Measurements from ENCODE around the gene SCN2B. TPM values are rescaled to one million over a fixed set of nuclear protein-coding genes. Genes with fewer than 3 reads are reported as not detected.

The SCN2B gene
- total and polyA plus RNA-seq, 5 donors from 2014 or later: not detected

- no peaks in the 10 kb centered on the region for H3K9me3 Mint-ChIP-seq
- Histone ChIP-seq H3K27ac (ENCODE audit: insufficient read depth, low read length, poor library complexity, severe bottlenecking) (no peak overlapping the region), H3K36me3 (ENCODE audit: control insufficient read depth, insufficient read depth, low read length) (no peaks in the 10 kb centered on the region), H3K4me1 (ENCODE audit: control insufficient read depth, insufficient read depth, low read length, poor library complexity, severe bottlenecking) (peaks cover 5% of the 10 kb centered on the region), H3K4me3 (ENCODE audit: low read depth, low read length) (no peak overlapping the region), H3K9me3 (ENCODE audit: control insufficient read depth in 2 of 2, low read length in 2 of 2) (no peaks in the 10 kb centered on the region), H3K27me3 (ENCODE audit: control insufficient read depth, insufficient read depth, low read length) (no peaks in the 10 kb centered on the region)
- ATAC-seq (ENCODE audit: low read depth in 2 of 2) (no peak), DNase-seq (no peak)
- no peaks in the 10 kb centered on the region for H3K36me3 Mint-ChIP-seq
- H3K4me1 Mint-ChIP-seq: peaks cover 0 to 6% (median 0%) of the 10 kb centered on the region in 4 donors
- H3K4me3 Mint-ChIP-seq: no peak overlapping the region
- peaks cover 21% of the 10 kb centered on the region for H3K27me3 Mint-ChIP-seq
- no peak overlapping the region for H3K27ac Mint-ChIP-seq
Observed at GRCh38 chr11:118170882-118171268, 5.6 kb downstream of the SCN2B start.

GRCh38 chr11:118170231-118170630, 6.2 kb downstream of the SCN2B start:
- Histone ChIP-seq H3K27me3 (ENCODE audit: control insufficient read depth, insufficient read depth, low read length) (no peaks in the 10 kb centered on the region), H3K36me3 (ENCODE audit: control insufficient read depth, insufficient read depth, low read length) (no peaks in the 10 kb centered on the region), H3K4me3 (ENCODE audit: low read depth, low read length) (no peak overlapping the region), H3K27ac (ENCODE audit: insufficient read depth, low read length, poor library complexity, severe bottlenecking) (no peak overlapping the region), H3K9me3 (ENCODE audit: control insufficient read depth in 2 of 2, low read length in 2 of 2) (no peaks in the 10 kb centered on the region), H3K4me1 (ENCODE audit: control insufficient read depth, insufficient read depth, low read length, poor library complexity, severe bottlenecking) (peaks cover 5% of the 10 kb centered on the region)
- peak overlapping the region in 1 of 3 donors; percentile 91 for H3K27ac Mint-ChIP-seq
- no peaks in the 10 kb centered on the region for H3K9me3 Mint-ChIP-seq
- H3K36me3 Mint-ChIP-seq: no peaks in the 10 kb centered on the region
- no peak for DNase-seq
- no peak overlapping the region for H3K4me3 Mint-ChIP-seq
- ATAC-seq (ENCODE audit: low read depth in 2 of 2): no peak
- peaks cover 0 to 6% (median 0%) of the 10 kb centered on the region in 4 donors for H3K4me1 Mint-ChIP-seq
- peaks cover 20% of the 10 kb centered on the region for H3K27me3 Mint-ChIP-seq

- Mint-ChIP-seq H3K9me3 (no peaks in the 10 kb centered on the region), H3K4me3 (no peak overlapping the region), H3K4me1 (peaks cover 0 to 6% (median 0%) of the 10 kb centered on the region in 4 donors), H3K27me3 (peaks cover 15% of the 10 kb centered on the region), H3K36me3 (no peaks in the 10 kb centered on the region), H3K27ac (no peak overlapping the region)
- Histone ChIP-seq H3K27ac (ENCODE audit: insufficient read depth, low read length, poor library complexity, severe bottlenecking) (no peak overlapping the region), H3K27me3 (ENCODE audit: control insufficient read depth, insufficient read depth, low read length) (peaks cover under 1% of the 10 kb centered on the region), H3K36me3 (ENCODE audit: control insufficient read depth, insufficient read depth, low read length) (no peaks in the 10 kb centered on the region), H3K9me3 (ENCODE audit: control insufficient read depth in 2 of 2, low read length in 2 of 2) (no peaks in the 10 kb centered on the region), H3K4me3 (ENCODE audit: low read depth, low read length) (no peak overlapping the region), H3K4me1 (ENCODE audit: control insufficient read depth, insufficient read depth, low read length, poor library complexity, severe bottlenecking) (peaks cover 5% of the 10 kb centered on the region)
- ATAC-seq (ENCODE audit: low read depth in 2 of 2): no peak
- DNase-seq: no peak
Observed at GRCh38 chr11:118169300-118170140, 6.9 kb downstream of the SCN2B start.

- Mint-ChIP-seq H3K4me3 (no peak overlapping the region), H3K36me3 (no peaks in the 10 kb centered on the region), H3K27me3 (peaks cover 14% of the 10 kb centered on the region), H3K4me1 (peaks cover 0 to 6% (median 0%) of the 10 kb centered on the region in 4 donors), H3K9me3 (no peaks in the 10 kb centered on the region), H3K27ac (no peak overlapping the region)
- DNase-seq (no peak), ATAC-seq (ENCODE audit: low read depth in 2 of 2) (no peak)
- H3K4me1 ChIP-seq (ENCODE audit: control insufficient read depth, insufficient read depth, low read length, poor library complexity, severe bottlenecking): peaks cover 5% of the 10 kb centered on the region
- peaks cover 3% of the 10 kb centered on the region for H3K27me3 ChIP-seq (ENCODE audit: control insufficient read depth, insufficient read depth, low read length)
- no peaks in the 10 kb centered on the region for H3K36me3 ChIP-seq (ENCODE audit: control insufficient read depth, insufficient read depth, low read length)
- H3K9me3 ChIP-seq (ENCODE audit: control insufficient read depth in 2 of 2, low read length in 2 of 2): no peaks in the 10 kb centered on the region
- H3K27ac ChIP-seq (ENCODE audit: insufficient read depth, low read length, poor library complexity, severe bottlenecking): no peak overlapping the region
- no peak overlapping the region for H3K4me3 ChIP-seq (ENCODE audit: low read depth, low read length)
Observed at GRCh38 chr11:118168751-118169150, 7.7 kb downstream of the SCN2B start.

GRCh38 chr11:118168316-118168715, 8.1 kb downstream of the SCN2B start:
- H3K27me3 ChIP-seq (ENCODE audit: control insufficient read depth, insufficient read depth, low read length): peaks cover 4% of the 10 kb centered on the region
- peaks cover 5% of the 10 kb centered on the region for H3K4me1 ChIP-seq (ENCODE audit: control insufficient read depth, insufficient read depth, low read length, poor library complexity, severe bottlenecking)
- Mint-ChIP-seq H3K4me3 (no peak overlapping the region), H3K27ac (no peak overlapping the region), H3K27me3 (peaks cover 19% of the 10 kb centered on the region), H3K9me3 (no peaks in the 10 kb centered on the region), H3K4me1 (peaks cover 0 to 6% (median 0%) of the 10 kb centered on the region in 4 donors), H3K36me3 (no peaks in the 10 kb centered on the region)
- H3K27ac ChIP-seq (ENCODE audit: insufficient read depth, low read length, poor library complexity, severe bottlenecking): no peak overlapping the region
- ATAC-seq (ENCODE audit: low read depth in 2 of 2): no peak
- no peaks in the 10 kb centered on the region for H3K9me3 ChIP-seq (ENCODE audit: control insufficient read depth in 2 of 2, low read length in 2 of 2)
- no peak for DNase-seq
- H3K36me3 ChIP-seq (ENCODE audit: control insufficient read depth, insufficient read depth, low read length): no peaks in the 10 kb centered on the region
- H3K4me3 ChIP-seq (ENCODE audit: low read depth, low read length): no peak overlapping the region

GRCh38 chr11:118167906-118168305, 8.5 kb downstream of the SCN2B start:
- H3K4me1 Mint-ChIP-seq: peaks cover 0 to 6% (median 0%) of the 10 kb centered on the region in 4 donors
- ATAC-seq (ENCODE audit: low read depth in 2 of 2): no peak
- Histone ChIP-seq H3K27ac (ENCODE audit: insufficient read depth, low read length, poor library complexity, severe bottlenecking) (no peak overlapping the region), H3K4me1 (ENCODE audit: control insufficient read depth, insufficient read depth, low read length, poor library complexity, severe bottlenecking) (peaks cover 5% of the 10 kb centered on the region), H3K36me3 (ENCODE audit: control insufficient read depth, insufficient read depth, low read length) (no peaks in the 10 kb centered on the region), H3K9me3 (ENCODE audit: control insufficient read depth in 2 of 2, low read length in 2 of 2) (no peaks in the 10 kb centered on the region), H3K27me3 (ENCODE audit: control insufficient read depth, insufficient read depth, low read length) (peaks cover 5% of the 10 kb centered on the region), H3K4me3 (ENCODE audit: low read depth, low read length) (no peak overlapping the region)
- H3K9me3 Mint-ChIP-seq: no peaks in the 10 kb centered on the region
- H3K27me3 Mint-ChIP-seq: peaks cover 22% of the 10 kb centered on the region
- DNase-seq: no peak
- no peak overlapping the region for H3K27ac Mint-ChIP-seq
- H3K4me3 Mint-ChIP-seq: no peak overlapping the region
- H3K36me3 Mint-ChIP-seq: no peaks in the 10 kb centered on the region

- Histone ChIP-seq H3K27ac (ENCODE audit: insufficient read depth, low read length, poor library complexity, severe bottlenecking) (no peak overlapping the region), H3K9me3 (ENCODE audit: control insufficient read depth in 2 of 2, low read length in 2 of 2) (no peaks in the 10 kb centered on the region), H3K4me3 (ENCODE audit: low read depth, low read length) (no peak overlapping the region), H3K36me3 (ENCODE audit: control insufficient read depth, insufficient read depth, low read length) (no peaks in the 10 kb centered on the region), H3K4me1 (ENCODE audit: control insufficient read depth, insufficient read depth, low read length, poor library complexity, severe bottlenecking) (peaks cover 5% of the 10 kb centered on the region), H3K27me3 (ENCODE audit: control insufficient read depth, insufficient read depth, low read length) (peaks cover 8% of the 10 kb centered on the region)
- Mint-ChIP-seq H3K9me3 (no peaks in the 10 kb centered on the region), H3K27me3 (peaks cover 21% of the 10 kb centered on the region), H3K27ac (no peak overlapping the region), H3K4me1 (peaks cover 0 to 6% (median 0%) of the 10 kb centered on the region in 4 donors), H3K36me3 (no peaks in the 10 kb centered on the region), H3K4me3 (no peak overlapping the region)
- ATAC-seq (ENCODE audit: low read depth in 2 of 2): no peak
- DNase-seq: no peak
Observed at GRCh38 chr11:118167253-118167652, 9.2 kb downstream of the SCN2B start.

- Mint-ChIP-seq H3K27me3 (peaks cover 20% of the 10 kb centered on the region), H3K4me3 (no peak overlapping the region), H3K9me3 (no peaks in the 10 kb centered on the region), H3K4me1 (peaks cover 0 to 2% (median 0%) of the 10 kb centered on the region in 4 donors), H3K27ac (no peak overlapping the region), H3K36me3 (no peaks in the 10 kb centered on the region)
- Histone ChIP-seq H3K4me1 (ENCODE audit: control insufficient read depth, insufficient read depth, low read length, poor library complexity, severe bottlenecking) (peaks cover 3% of the 10 kb centered on the region), H3K27me3 (ENCODE audit: control insufficient read depth, insufficient read depth, low read length) (peaks cover 8% of the 10 kb centered on the region), H3K9me3 (ENCODE audit: control insufficient read depth in 2 of 2, low read length in 2 of 2) (no peaks in the 10 kb centered on the region), H3K27ac (ENCODE audit: insufficient read depth, low read length, poor library complexity, severe bottlenecking) (no peak overlapping the region), H3K36me3 (ENCODE audit: control insufficient read depth, insufficient read depth, low read length) (no peaks in the 10 kb centered on the region), H3K4me3 (ENCODE audit: low read depth, low read length) (no peak overlapping the region)
- no peak for DNase-seq
- no peak for ATAC-seq (ENCODE audit: low read depth in 2 of 2)
Observed at GRCh38 chr11:118166641-118167040, 9.8 kb downstream of the SCN2B start.

All from CD4-positive, CD25-positive, alpha-beta regulatory T cell (primary cell).